SK-N-SH treated with all-trans-retinoic acid at 6 μM for 48 hours (cell line): Measurements from ENCODE around the gene ITIH4.

ENCODE experiments used
- ATAC-seq: fragments of 200-7000 bp; cut with Tn5 transposase; 3 replicates; pipeline ENCODE4 v1.9.1; 2020; ENCODE audit warnings: mild to moderate bottlenecking, moderate library complexity
- ARNTL ChIP-seq: fragments of 450-650 bp; formaldehyde crosslinking; IDR thresholded peaks from 2 replicates; pipeline ENCODE4 v1.5.0; 2020; ENCODE audit warnings: low read depth, mild to moderate bottlenecking, moderate library complexity, borderline replicate concordance
- BACH2 ChIP-seq: fragments of 250-450 bp; sonication (Bioruptor Pico); IDR thresholded peaks from 2 replicates; pipeline ENCODE4 v1.9.0; 2021; ENCODE audit warnings: mild to moderate bottlenecking, borderline replicate concordance
- CREB5 ChIP-seq: fragments of 250-450 bp; sonication (Bioruptor Pico); IDR thresholded peaks from 2 replicates; pipeline ENCODE4 v1.5.1; 2020; ENCODE audit warnings: low read depth, mild to moderate bottlenecking, moderate library complexity
- CSDC2 ChIP-seq: fragments of 250-450 bp; sonication (Bioruptor Pico); IDR thresholded peaks from 2 replicates; pipeline ENCODE4 v1.5.0; 2020; ENCODE audit warnings: mild to moderate bottlenecking, moderate library complexity
- ESRRG ChIP-seq: fragments of 250-450 bp; sonication (Bioruptor Pico); IDR thresholded peaks from 2 replicates; pipeline ENCODE4 v1.6.1; 2021; ENCODE audit warnings: mild to moderate bottlenecking
- GLIS3 ChIP-seq: fragments of 250-450 bp; sonication (Bioruptor Pico); IDR thresholded peaks from 2 replicates; pipeline ENCODE4 v1.5.0; 2020; ENCODE audit warnings: mild to moderate bottlenecking, moderate library complexity
- ISL1 ChIP-seq: fragments of 250-450 bp; sonication (Bioruptor Pico); IDR thresholded peaks from 2 replicates; pipeline ENCODE4 v2.1.2; 2022; ENCODE audit warnings: mild to moderate bottlenecking, moderate library complexity
- OSR1 ChIP-seq: fragments of 250-450 bp; sonication (Bioruptor Pico); IDR thresholded peaks from 2 replicates; pipeline ENCODE4 v1.8.0; 2022; ENCODE audit warnings: moderate library complexity, mild to moderate bottlenecking, inconsistent platforms
- PPARA ChIP-seq: fragments of 250-450 bp; sonication (Bioruptor Pico); IDR thresholded peaks from 2 replicates; pipeline ENCODE4 v1.5.0; 2020; ENCODE audit warnings: mild to moderate bottlenecking, borderline replicate concordance
- RARB ChIP-seq: fragments of 250-450 bp; sonication (Bioruptor Pico); IDR thresholded peaks from 2 replicates; pipeline ENCODE4 v1.8.0; 2021; ENCODE audit warnings: mild to moderate bottlenecking, moderate library complexity
- SNAI2 ChIP-seq: fragments of 250-450 bp; sonication (Bioruptor Pico); IDR thresholded peaks from 2 replicates; pipeline ENCODE4 v1.5.0; 2020; ENCODE audit warnings: mild to moderate bottlenecking, moderate library complexity
- TCF4 ChIP-seq: fragments of 250-450 bp; sonication (Bioruptor Pico); IDR thresholded peaks from 2 replicates; pipeline ENCODE4 v1.8.0; 2021; ENCODE audit warnings: mild to moderate bottlenecking, moderate library complexity, borderline replicate concordance
- TOX ChIP-seq: fragments of 250-450 bp; sonication (Bioruptor Pico); IDR thresholded peaks from 2 replicates; pipeline ENCODE4 v1.8.0; 2021; ENCODE audit warnings: mild to moderate bottlenecking, moderate library complexity, borderline replicate concordance
- TSHZ2 ChIP-seq: fragments of 250-450 bp; sonication (Bioruptor Pico); IDR thresholded peaks from 2 replicates; pipeline ENCODE4 v1.5.0; 2020; ENCODE audit warnings: mild to moderate bottlenecking, moderate library complexity
- ZC3H10 ChIP-seq: fragments of 250-450 bp; sonication (Bioruptor Pico); IDR thresholded peaks from 2 replicates; pipeline ENCODE4 v1.5.1; 2021; ENCODE audit warnings: mild to moderate bottlenecking, moderate library complexity
- ZFP3 ChIP-seq: fragments of 250-450 bp; sonication (Bioruptor Pico); IDR thresholded peaks from 2 replicates; pipeline ENCODE4 v1.5.0; 2020; ENCODE audit warnings: mild to moderate bottlenecking, moderate library complexity
- ZFP30 ChIP-seq: fragments of 450-650 bp; formaldehyde crosslinking; IDR thresholded peaks from 2 replicates; pipeline ENCODE4 v1.5.0; 2022; ENCODE audit warnings: mild to moderate bottlenecking, moderate library complexity
- ZNF565 ChIP-seq: fragments of 450-650 bp; formaldehyde crosslinking; conservative IDR thresholded peaks from 2 replicates; pipeline ENCODE4 v1.5.0; 2020; ENCODE audit warnings: low read depth, mild to moderate bottlenecking, moderate library complexity
- ZNF70 ChIP-seq: fragments of 450-650 bp; formaldehyde crosslinking; IDR thresholded peaks from 2 replicates; pipeline ENCODE4 v1.5.0; 2020; ENCODE audit warnings: mild to moderate bottlenecking, moderate library complexity
- ZNF8 ChIP-seq: fragments of 450-650 bp; formaldehyde crosslinking; IDR thresholded peaks from 2 replicates; pipeline ENCODE4 v1.5.0; 2020; ENCODE audit warnings: mild to moderate bottlenecking, moderate library complexity
- TF ChIP-seq, protein P1 (sequence below): fragments of 250-450 bp; sonication (Bioruptor Pico); IDR thresholded peaks from 2 replicates; pipeline ENCODE4 v1.5.1; 2021; ENCODE audit warnings: mild to moderate bottlenecking, moderate library complexity
- TF ChIP-seq, protein P2 (sequence below): fragments of 250-450 bp; sonication (Bioruptor Pico); IDR thresholded peaks from 2 replicates; pipeline ENCODE4 v1.8.0; 2021; ENCODE audit warnings: low read depth, mild to moderate bottlenecking, moderate library complexity, borderline replicate concordance

Gene ITIH4

DNA sequence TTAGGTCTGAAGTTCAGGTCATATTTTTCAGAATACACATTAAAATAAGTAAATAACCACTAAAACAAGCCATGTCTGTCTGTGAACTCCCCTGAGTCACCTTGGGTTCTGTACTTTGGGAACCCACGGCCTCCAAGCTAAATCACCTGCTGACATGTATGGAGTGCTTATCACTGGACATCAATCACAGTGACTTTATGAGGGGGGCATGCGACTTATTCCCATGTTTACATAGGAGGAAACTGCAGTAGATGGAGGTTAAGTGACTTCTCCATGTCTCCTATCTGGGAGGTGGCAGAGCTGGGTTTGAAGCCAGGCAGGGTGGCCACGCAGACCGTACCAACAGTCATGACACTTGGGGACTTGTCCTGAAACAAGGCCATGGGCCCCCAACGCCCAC is 8.1 kb downstream of the ITIH4 start:
- TF ChIP-seq ARNTL (CRISPR knock-in tag): no peak
- TF ChIP-seq RARB: no peak
- no peak for TF ChIP-seq SNAI2 (CRISPR knock-in tag)
- no peak for TF ChIP-seq ZFP30 (CRISPR knock-in tag)
- no peak for TF ChIP-seq GLIS3
- no peak for TF ChIP-seq OSR1
- ATAC-seq: no peak

DNA sequence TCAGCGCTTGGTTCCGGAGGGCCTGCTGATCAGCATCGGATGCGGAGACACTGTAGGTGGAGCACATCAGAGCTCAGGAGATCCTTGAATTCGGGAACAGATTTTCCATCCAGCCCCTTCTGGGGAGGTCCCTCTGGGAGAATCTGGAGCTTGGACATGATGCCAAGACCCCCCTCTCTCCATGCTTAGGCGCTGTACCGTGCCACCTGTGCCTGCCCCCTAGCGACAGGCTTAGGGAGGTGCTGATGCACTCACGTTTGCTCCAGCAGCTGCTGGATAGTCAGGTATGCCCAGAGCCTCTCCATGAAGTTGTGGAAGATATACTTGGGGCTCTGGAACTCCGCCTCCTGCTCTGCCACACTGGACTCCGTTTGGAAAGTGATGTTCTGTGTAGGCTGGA is 9.7 kb downstream of the ITIH4 start:
- TF ChIP-seq CSDC2 (no peak), ZFP3 (CRISPR knock-in tag) (no peak), CREB5 (CRISPR knock-in tag) (no peak)
- peak; percentile 64 for ATAC-seq

DNA sequence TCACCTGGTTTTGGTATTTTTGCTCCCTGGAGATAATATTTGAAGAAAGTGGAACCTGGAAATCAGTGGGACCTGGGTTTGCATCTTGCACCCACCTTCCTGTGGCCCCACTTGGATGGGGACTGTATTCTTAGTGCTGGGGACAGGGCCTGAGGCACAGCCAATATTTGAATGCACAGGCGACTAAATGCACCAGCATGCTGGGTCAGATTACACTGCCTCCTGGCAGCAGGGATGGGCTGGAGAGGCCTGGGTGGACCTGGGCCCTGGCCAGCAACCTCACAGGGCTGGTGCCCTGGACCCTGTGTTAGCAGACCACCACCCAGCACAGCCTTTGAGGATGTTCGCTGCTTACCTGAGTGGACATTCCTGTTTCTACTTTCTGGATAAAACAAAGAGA is 10.5 kb downstream of the ITIH4 start:
- TF ChIP-seq OSR1 (no peak), SNAI2 (CRISPR knock-in tag) (no peak), PPARA (CRISPR knock-in tag) (no peak), ISL1 (CRISPR knock-in tag) (no peak), ZNF565 (CRISPR knock-in tag) (no peak), TSHZ2 (CRISPR knock-in tag) (no peak), ZC3H10 (CRISPR knock-in tag) (no peak), ZFP3 (CRISPR knock-in tag) (no peak), CSDC2 (no peak), ZNF70 (no peak), ZFP30 (CRISPR knock-in tag) (no peak), ESRRG (CRISPR knock-in tag) (no peak), RARB (no peak), CREB5 (CRISPR knock-in tag) (no peak), BACH2 (no peak), ARNTL (CRISPR knock-in tag) (no peak)
- TF ChIP-seq, protein P1, sequence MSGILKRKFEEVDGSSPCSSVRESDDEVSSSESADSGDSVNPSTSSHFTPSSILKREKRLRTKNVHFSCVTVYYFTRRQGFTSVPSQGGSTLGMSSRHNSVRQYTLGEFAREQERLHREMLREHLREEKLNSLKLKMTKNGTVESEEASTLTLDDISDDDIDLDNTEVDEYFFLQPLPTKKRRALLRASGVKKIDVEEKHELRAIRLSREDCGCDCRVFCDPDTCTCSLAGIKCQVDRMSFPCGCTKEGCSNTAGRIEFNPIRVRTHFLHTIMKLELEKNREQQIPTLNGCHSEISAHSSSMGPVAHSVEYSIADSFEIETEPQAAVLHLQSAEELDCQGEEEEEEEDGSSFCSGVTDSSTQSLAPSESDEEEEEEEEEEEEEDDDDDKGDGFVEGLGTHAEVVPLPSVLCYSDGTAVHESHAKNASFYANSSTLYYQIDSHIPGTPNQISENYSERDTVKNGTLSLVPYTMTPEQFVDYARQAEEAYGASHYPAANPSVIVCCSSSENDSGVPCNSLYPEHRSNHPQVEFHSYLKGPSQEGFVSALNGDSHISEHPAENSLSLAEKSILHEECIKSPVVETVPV (CRISPR knock-in tag): no peak
- peak; percentile 41; the same call in 2 of the 3 replicates for ATAC-seq

DNA sequence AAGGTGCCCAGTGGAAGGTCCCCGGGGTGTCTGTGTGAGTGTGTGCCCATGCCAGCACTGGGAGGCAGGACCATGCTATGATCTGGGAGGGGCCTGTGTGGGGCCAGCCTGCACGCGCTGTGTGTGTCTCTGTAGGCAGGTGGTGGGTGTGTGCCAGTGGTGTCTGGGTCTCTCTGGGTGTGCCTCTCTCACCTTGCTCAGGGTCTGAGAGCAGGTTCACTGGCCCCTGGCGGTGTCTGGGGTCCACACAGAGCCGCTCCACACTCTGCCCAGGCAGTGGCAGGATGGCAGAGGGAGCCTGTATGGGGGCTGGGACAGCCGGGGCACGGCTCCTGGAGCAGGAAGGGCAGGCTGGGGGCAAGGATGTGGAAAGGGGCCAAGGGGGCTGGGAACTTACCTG is 12.6 kb downstream of the ITIH4 start:
- ATAC-seq: no peak
- no peak for TF ChIP-seq TOX (CRISPR knock-in tag)
- TF ChIP-seq, protein P2, sequence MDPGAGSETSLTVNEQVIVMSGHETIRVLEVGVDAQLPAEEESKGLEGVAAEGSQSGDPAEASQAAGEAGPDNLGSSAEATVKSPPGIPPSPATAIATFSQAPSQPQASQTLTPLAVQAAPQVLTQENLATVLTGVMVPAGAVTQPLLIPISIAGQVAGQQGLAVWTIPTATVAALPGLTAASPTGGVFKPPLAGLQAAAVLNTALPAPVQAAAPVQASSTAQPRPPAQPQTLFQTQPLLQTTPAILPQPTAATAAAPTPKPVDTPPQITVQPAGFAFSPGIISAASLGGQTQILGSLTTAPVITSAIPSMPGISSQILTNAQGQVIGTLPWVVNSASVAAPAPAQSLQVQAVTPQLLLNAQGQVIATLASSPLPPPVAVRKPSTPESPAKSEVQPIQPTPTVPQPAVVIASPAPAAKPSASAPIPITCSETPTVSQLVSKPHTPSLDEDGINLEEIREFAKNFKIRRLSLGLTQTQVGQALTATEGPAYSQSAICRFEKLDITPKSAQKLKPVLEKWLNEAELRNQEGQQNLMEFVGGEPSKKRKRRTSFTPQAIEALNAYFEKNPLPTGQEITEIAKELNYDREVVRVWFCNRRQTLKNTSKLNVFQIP: no peak
- TF ChIP-seq OSR1: no peak
- TF ChIP-seq, protein P1 (CRISPR knock-in tag): no peak
- TF ChIP-seq CSDC2: no peak
- no peak for TF ChIP-seq ZNF8
- TF ChIP-seq ISL1 (CRISPR knock-in tag): no peak
- TF ChIP-seq GLIS3: no peak
- no peak for TF ChIP-seq CREB5 (CRISPR knock-in tag)
- no peak for TF ChIP-seq BACH2
- TF ChIP-seq PPARA (CRISPR knock-in tag): no peak
- no peak for TF ChIP-seq ZFP3 (CRISPR knock-in tag)
- no peak for TF ChIP-seq TCF4 (CRISPR knock-in tag)
- no peak for TF ChIP-seq ESRRG (CRISPR knock-in tag)
- no peak for TF ChIP-seq SNAI2 (CRISPR knock-in tag)
- TF ChIP-seq RARB: no peak
- no peak for TF ChIP-seq ZNF565 (CRISPR knock-in tag)
